ENCODE data around the gene GTF3C2. TPM values are rescaled to one million over a fixed set of nuclear protein-coding genes. Genes with fewer than 3 reads are reported as not detected.

Gene GTF3C2
- total and polyA plus RNA-seq, 2 of the 13 experiments (the other 11 are each of a cell fraction or from before 2014, with no cell fraction given), result 77.5 to 130 TPM

DNA sequence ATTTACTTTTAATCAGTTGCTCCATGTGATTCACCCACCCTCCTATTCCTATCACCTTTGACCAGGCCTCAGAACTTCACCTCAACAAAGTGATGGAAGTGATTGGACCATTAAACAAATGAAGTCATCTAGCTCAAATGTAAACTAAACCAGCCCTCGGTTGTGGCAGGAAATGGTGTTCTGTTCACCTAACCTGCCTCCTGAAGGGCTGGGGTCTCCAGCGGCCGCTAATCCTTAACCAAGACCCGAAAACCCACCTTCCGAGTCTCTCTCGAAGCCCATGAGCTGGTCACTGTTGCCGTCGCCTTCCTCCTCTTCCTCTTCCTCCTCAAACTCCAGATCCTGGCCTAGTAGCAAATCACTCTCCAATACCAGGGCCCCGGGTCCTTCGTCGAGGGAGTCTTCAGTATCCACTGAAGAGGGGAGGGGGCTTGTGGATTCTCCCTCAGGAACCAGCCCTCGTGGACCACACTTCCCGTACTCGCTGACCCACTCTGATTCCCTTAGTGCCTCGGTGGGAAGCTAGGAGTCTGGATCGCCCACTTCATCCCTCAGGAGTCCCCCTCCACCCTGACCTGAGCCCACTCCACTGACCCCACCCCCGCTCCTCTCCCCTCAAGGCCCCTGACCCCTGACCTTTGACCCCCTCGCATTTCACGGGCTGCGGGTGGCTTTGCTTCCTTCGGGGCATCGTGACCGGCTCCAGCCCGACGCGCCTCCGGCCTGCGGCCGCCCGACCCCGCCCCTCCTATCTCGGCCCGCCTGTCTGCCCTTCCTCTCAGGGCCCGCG, 23.5 kb upstream of the GTF3C2 start (continued):
- TF ChIP-seq, protein P1, sequence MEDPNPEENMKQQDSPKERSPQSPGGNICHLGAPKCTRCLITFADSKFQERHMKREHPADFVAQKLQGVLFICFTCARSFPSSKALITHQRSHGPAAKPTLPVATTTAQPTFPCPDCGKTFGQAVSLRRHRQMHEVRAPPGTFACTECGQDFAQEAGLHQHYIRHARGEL (CRISPR knock-in tag; IDR thresholded peaks at IDR 0.05), result no peak
- no peak for TF ChIP-seq DNMT1 (CRISPR knock-in tag; IDR thresholded peaks at IDR 0.05)
- 0 out of 2 replicates have a peak, but pooled peaks have one; percentile 18 for TF ChIP-seq ZMYM2 (CRISPR knock-in tag; IDR thresholded peaks at IDR 0.05)
- no peak for TF ChIP-seq MIER2 (CRISPR knock-in tag; IDR thresholded peaks at IDR 0.05)
- TF ChIP-seq, protein P2, sequence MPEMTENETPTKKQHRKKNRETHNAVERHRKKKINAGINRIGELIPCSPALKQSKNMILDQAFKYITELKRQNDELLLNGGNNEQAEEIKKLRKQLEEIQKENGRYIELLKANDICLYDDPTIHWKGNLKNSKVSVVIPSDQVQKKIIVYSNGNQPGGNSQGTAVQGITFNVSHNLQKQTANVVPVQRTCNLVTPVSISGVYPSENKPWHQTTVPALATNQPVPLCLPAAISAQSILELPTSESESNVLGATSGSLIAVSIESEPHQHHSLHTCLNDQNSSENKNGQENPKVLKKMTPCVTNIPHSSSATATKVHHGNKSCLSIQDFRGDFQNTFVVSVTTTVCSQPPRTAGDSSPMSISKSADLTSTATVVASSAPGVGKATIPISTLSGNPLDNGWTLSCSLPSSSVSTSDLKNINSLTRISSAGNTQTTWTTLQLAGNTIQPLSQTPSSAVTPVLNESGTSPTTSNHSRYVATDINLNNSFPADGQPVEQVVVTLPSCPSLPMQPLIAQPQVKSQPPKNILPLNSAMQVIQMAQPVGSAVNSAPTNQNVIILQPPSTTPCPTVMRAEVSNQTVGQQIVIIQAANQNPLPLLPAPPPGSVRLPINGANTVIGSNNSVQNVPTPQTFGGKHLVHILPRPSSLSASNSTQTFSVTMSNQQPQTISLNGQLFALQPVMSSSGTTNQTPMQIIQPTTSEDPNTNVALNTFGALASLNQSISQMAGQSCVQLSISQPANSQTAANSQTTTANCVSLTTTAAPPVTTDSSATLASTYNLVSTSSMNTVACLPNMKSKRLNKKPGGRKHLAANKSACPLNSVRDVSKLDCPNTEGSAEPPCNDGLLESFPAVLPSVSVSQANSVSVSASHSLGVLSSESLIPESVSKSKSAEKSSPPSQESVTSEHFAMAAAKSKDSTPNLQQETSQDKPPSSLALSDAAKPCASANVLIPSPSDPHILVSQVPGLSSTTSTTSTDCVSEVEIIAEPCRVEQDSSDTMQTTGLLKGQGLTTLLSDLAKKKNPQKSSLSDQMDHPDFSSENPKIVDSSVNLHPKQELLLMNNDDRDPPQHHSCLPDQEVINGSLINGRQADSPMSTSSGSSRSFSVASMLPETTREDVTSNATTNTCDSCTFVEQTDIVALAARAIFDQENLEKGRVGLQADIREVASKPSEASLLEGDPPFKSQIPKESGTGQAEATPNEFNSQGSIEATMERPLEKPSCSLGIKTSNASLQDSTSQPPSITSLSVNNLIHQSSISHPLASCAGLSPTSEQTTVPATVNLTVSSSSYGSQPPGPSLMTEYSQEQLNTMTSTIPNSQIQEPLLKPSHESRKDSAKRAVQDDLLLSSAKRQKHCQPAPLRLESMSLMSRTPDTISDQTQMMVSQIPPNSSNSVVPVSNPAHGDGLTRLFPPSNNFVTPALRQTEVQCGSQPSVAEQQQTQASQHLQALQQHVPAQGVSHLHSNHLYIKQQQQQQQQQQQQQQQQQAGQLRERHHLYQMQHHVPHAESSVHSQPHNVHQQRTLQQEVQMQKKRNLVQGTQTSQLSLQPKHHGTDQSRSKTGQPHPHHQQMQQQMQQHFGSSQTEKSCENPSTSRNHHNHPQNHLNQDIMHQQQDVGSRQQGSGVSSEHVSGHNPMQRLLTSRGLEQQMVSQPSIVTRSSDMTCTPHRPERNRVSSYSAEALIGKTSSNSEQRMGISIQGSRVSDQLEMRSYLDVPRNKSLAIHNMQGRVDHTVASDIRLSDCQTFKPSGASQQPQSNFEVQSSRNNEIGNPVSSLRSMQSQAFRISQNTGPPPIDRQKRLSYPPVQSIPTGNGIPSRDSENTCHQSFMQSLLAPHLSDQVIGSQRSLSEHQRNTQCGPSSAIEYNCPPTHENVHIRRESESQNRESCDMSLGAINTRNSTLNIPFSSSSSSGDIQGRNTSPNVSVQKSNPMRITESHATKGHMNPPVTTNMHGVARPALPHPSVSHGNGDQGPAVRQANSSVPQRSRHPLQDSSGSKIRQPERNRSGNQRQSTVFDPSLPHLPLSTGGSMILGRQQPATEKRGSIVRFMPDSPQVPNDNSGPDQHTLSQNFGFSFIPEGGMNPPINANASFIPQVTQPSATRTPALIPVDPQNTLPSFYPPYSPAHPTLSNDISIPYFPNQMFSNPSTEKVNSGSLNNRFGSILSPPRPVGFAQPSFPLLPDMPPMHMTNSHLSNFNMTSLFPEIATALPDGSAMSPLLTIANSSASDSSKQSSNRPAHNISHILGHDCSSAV (CRISPR knock-in tag; IDR thresholded peaks at IDR 0.05; ENCODE audit: borderline replicate concordance), result no peak
- no peak for TF ChIP-seq NFATC3 (CRISPR knock-in tag; IDR thresholded peaks at IDR 0.05)
- TF ChIP-seq, protein P3, sequence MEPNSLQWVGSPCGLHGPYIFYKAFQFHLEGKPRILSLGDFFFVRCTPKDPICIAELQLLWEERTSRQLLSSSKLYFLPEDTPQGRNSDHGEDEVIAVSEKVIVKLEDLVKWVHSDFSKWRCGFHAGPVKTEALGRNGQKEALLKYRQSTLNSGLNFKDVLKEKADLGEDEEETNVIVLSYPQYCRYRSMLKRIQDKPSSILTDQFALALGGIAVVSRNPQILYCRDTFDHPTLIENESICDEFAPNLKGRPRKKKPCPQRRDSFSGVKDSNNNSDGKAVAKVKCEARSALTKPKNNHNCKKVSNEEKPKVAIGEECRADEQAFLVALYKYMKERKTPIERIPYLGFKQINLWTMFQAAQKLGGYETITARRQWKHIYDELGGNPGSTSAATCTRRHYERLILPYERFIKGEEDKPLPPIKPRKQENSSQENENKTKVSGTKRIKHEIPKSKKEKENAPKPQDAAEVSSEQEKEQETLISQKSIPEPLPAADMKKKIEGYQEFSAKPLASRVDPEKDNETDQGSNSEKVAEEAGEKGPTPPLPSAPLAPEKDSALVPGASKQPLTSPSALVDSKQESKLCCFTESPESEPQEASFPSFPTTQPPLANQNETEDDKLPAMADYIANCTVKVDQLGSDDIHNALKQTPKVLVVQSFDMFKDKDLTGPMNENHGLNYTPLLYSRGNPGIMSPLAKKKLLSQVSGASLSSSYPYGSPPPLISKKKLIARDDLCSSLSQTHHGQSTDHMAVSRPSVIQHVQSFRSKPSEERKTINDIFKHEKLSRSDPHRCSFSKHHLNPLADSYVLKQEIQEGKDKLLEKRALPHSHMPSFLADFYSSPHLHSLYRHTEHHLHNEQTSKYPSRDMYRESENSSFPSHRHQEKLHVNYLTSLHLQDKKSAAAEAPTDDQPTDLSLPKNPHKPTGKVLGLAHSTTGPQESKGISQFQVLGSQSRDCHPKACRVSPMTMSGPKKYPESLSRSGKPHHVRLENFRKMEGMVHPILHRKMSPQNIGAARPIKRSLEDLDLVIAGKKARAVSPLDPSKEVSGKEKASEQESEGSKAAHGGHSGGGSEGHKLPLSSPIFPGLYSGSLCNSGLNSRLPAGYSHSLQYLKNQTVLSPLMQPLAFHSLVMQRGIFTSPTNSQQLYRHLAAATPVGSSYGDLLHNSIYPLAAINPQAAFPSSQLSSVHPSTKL (CRISPR knock-in tag; IDR thresholded peaks at IDR 0.05), result no peak
- TF ChIP-seq, protein P4, sequence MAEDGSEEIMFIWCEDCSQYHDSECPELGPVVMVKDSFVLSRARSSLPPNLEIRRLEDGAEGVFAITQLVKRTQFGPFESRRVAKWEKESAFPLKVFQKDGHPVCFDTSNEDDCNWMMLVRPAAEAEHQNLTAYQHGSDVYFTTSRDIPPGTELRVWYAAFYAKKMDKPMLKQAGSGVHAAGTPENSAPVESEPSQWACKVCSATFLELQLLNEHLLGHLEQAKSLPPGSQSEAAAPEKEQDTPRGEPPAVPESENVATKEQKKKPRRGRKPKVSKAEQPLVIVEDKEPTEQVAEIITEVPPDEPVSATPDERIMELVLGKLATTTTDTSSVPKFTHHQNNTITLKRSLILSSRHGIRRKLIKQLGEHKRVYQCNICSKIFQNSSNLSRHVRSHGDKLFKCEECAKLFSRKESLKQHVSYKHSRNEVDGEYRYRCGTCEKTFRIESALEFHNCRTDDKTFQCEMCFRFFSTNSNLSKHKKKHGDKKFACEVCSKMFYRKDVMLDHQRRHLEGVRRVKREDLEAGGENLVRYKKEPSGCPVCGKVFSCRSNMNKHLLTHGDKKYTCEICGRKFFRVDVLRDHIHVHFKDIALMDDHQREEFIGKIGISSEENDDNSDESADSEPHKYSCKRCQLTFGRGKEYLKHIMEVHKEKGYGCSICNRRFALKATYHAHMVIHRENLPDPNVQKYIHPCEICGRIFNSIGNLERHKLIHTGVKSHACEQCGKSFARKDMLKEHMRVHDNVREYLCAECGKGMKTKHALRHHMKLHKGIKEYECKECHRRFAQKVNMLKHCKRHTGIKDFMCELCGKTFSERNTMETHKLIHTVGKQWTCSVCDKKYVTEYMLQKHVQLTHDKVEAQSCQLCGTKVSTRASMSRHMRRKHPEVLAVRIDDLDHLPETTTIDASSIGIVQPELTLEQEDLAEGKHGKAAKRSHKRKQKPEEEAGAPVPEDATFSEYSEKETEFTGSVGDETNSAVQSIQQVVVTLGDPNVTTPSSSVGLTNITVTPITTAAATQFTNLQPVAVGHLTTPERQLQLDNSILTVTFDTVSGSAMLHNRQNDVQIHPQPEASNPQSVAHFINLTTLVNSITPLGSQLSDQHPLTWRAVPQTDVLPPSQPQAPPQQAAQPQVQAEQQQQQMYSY (CRISPR knock-in tag; IDR thresholded peaks at IDR 0.05), result no peak
- TF ChIP-seq ZNF776 (CRISPR knock-in tag; IDR thresholded peaks at IDR 0.05), result no peak
- TF ChIP-seq ZNF75D (CRISPR knock-in tag; IDR thresholded peaks at IDR 0.05; ENCODE audit: borderline replicate concordance), result no peak
